Measurements from ENCODE around the gene SPRR5. TPM values are rescaled to one million over a fixed set of nuclear protein-coding genes. Genes with fewer than 3 reads are reported as not detected.

The SPRR5 gene
- polyA plus RNA-seq, 1 of the 3 experiments (the other 2 are of a cell fraction) = not detected

DNA sequence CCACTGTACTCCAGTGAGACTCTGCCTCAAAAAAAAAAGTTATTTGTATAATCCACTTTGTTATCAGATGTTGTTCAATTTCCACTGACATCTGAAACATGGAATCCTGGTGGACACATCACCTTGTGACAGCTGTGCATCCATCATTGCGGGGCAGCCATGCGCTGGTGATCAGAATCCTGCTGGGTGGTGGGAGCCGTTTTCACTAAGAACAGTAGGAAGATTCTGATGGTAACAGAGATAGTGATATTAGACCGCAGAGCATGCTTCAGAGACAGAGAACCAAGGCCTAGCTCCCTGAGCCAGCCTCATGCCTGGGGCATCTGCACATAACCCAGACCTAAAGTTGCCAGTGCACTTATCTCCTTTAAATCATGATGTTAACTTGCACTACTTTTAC lies 51.5 kb downstream of the SPRR5 start:
- Histone ChIP-seq H3F3A (replicated peaks; ENCODE audit: insufficient read depth) (no peaks in the 10 kb centered on the region), H3K9me3 (no peaks in the 10 kb centered on the region), H3K4me2 (no peak overlapping the region), H3K9me2 (no peaks in the 10 kb centered on the region), H3K36me3 (replicated peaks in 1 of 2; ENCODE audit: control insufficient read depth in 1 of 2, insufficient read depth in 2 of 2, low read length in 1 of 2) (no peaks in the 10 kb centered on the region), H3K9ac (no peak overlapping the region), H3K79me2 (ENCODE audit: insufficient read depth) (no peaks in the 10 kb centered on the region), H4K20me1 (ENCODE audit: insufficient read depth) (no peaks in the 10 kb centered on the region), H3K4me3 (ENCODE audit: low read depth in 2 of 2, low read length in 1 of 2) (no peak overlapping the region), H3K27ac (ENCODE audit: low read depth in 2 of 2, low read length in 1 of 2) (no peak overlapping the region), H2AFZ (ENCODE audit: low read depth) (no peak overlapping the region), H3K27me3 (ENCODE audit: insufficient read depth) (no peaks in the 10 kb centered on the region; the same call in 1 of the 2 replicates), H3K4me1 (ENCODE audit: control insufficient read depth in 1 of 2, insufficient read depth in 2 of 2, low read depth in 1 of 2, low read length in 1 of 2) (no peaks in the 10 kb centered on the region)
- WGBS (ENCODE audit: low lambda C conversion rate) = 8% methylated on average over 3 of the region's 4 CpGs
- no peak for DNase-seq
- ChIA-PET POLR2A (no interaction called here), CTCF (no interaction called here)
- TF ChIP-seq, protein P1, sequence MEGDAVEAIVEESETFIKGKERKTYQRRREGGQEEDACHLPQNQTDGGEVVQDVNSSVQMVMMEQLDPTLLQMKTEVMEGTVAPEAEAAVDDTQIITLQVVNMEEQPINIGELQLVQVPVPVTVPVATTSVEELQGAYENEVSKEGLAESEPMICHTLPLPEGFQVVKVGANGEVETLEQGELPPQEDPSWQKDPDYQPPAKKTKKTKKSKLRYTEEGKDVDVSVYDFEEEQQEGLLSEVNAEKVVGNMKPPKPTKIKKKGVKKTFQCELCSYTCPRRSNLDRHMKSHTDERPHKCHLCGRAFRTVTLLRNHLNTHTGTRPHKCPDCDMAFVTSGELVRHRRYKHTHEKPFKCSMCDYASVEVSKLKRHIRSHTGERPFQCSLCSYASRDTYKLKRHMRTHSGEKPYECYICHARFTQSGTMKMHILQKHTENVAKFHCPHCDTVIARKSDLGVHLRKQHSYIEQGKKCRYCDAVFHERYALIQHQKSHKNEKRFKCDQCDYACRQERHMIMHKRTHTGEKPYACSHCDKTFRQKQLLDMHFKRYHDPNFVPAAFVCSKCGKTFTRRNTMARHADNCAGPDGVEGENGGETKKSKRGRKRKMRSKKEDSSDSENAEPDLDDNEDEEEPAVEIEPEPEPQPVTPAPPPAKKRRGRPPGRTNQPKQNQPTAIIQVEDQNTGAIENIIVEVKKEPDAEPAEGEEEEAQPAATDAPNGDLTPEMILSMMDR (IDR thresholded peaks at IDR 0.05) = no peak
- no peak for TF ChIP-seq RAD21 (IDR thresholded peaks at IDR 0.05; ENCODE audit: low read length)
- no peak for TF ChIP-seq FOXJ3 (CRISPR knock-in tag; IDR thresholded peaks at IDR 0.05)
- TF ChIP-seq, protein P2, sequence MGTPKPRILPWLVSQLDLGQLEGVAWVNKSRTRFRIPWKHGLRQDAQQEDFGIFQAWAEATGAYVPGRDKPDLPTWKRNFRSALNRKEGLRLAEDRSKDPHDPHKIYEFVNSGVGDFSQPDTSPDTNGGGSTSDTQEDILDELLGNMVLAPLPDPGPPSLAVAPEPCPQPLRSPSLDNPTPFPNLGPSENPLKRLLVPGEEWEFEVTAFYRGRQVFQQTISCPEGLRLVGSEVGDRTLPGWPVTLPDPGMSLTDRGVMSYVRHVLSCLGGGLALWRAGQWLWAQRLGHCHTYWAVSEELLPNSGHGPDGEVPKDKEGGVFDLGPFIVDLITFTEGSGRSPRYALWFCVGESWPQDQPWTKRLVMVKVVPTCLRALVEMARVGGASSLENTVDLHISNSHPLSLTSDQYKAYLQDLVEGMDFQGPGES (IDR thresholded peaks at IDR 0.05; ENCODE audit: low read depth, low read length) = no peak
- no peak for TF ChIP-seq TCF12 (IDR thresholded peaks at IDR 0.05)
- TF ChIP-seq, protein P3, sequence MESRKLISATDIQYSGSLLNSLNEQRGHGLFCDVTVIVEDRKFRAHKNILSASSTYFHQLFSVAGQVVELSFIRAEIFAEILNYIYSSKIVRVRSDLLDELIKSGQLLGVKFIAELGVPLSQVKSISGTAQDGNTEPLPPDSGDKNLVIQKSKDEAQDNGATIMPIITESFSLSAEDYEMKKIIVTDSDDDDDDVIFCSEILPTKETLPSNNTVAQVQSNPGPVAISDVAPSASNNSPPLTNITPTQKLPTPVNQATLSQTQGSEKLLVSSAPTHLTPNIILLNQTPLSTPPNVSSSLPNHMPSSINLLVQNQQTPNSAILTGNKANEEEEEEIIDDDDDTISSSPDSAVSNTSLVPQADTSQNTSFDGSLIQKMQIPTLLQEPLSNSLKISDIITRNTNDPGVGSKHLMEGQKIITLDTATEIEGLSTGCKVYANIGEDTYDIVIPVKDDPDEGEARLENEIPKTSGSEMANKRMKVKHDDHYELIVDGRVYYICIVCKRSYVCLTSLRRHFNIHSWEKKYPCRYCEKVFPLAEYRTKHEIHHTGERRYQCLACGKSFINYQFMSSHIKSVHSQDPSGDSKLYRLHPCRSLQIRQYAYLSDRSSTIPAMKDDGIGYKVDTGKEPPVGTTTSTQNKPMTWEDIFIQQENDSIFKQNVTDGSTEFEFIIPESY (IDR thresholded peaks at IDR 0.05; ENCODE audit: borderline replicate concordance, low read depth) = no peak
- TF ChIP-seq, protein P4, sequence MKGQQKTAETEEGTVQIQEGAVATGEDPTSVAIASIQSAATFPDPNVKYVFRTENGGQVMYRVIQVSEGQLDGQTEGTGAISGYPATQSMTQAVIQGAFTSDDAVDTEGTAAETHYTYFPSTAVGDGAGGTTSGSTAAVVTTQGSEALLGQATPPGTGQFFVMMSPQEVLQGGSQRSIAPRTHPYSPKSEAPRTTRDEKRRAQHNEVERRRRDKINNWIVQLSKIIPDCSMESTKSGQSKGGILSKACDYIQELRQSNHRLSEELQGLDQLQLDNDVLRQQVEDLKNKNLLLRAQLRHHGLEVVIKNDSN (IDR thresholded peaks at IDR 0.05; ENCODE audit: borderline replicate concordance, low read depth) = no peak
- TF ChIP-seq, protein P5, sequence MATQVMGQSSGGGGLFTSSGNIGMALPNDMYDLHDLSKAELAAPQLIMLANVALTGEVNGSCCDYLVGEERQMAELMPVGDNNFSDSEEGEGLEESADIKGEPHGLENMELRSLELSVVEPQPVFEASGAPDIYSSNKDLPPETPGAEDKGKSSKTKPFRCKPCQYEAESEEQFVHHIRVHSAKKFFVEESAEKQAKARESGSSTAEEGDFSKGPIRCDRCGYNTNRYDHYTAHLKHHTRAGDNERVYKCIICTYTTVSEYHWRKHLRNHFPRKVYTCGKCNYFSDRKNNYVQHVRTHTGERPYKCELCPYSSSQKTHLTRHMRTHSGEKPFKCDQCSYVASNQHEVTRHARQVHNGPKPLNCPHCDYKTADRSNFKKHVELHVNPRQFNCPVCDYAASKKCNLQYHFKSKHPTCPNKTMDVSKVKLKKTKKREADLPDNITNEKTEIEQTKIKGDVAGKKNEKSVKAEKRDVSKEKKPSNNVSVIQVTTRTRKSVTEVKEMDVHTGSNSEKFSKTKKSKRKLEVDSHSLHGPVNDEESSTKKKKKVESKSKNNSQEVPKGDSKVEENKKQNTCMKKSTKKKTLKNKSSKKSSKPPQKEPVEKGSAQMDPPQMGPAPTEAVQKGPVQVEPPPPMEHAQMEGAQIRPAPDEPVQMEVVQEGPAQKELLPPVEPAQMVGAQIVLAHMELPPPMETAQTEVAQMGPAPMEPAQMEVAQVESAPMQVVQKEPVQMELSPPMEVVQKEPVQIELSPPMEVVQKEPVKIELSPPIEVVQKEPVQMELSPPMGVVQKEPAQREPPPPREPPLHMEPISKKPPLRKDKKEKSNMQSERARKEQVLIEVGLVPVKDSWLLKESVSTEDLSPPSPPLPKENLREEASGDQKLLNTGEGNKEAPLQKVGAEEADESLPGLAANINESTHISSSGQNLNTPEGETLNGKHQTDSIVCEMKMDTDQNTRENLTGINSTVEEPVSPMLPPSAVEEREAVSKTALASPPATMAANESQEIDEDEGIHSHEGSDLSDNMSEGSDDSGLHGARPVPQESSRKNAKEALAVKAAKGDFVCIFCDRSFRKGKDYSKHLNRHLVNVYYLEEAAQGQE (IDR thresholded peaks at IDR 0.05; ENCODE audit: low read depth, low read length) = no peak
- no peak for TF ChIP-seq MEF2A (IDR thresholded peaks at IDR 0.05; ENCODE audit: borderline replicate concordance, low read depth)
- TF ChIP-seq ELF1 (IDR thresholded peaks at IDR 0.05) = no peak

Small RNA genes lying within 50 kb of the gene (small RNA-seq; reads per million reads assigned to genes)
- gene SPRR1A = 0 reads per million in 7 experiments

Other genes starting within 250 kb of the SPRR5 start
- gene LCE2A, start 248.9 kb upstream of the SPRR5 start, polyA plus RNA-seq (2012; rRNA removed) = not detected in 2 replicates
- not detected in 2 replicates for gene LCE4A, start 239.0 kb upstream of the SPRR5 start, polyA plus RNA-seq (2012; rRNA removed)
- gene KPRP, start 189.2 kb upstream of the SPRR5 start, polyA plus RNA-seq (2012; rRNA removed) = not detected in 2 replicates
- not detected in 2 replicates for gene LCE1F, start 172.1 kb upstream of the SPRR5 start, polyA plus RNA-seq (2012; rRNA removed)
- gene LCE1E, start 160.9 kb upstream of the SPRR5 start, polyA plus RNA-seq (2012; rRNA removed) = not detected in 2 replicates
- not detected in 2 replicates for gene LCE1D, start 150.5 kb upstream of the SPRR5 start, polyA plus RNA-seq (2012; rRNA removed)
- not detected in 2 replicates for gene LCE1C, start 140.6 kb upstream of the SPRR5 start, polyA plus RNA-seq (2012; rRNA removed)
- not detected in 2 replicates for gene LCE1B, start 135.2 kb upstream of the SPRR5 start, polyA plus RNA-seq (2012; rRNA removed)
- not detected in 2 replicates for gene LCE1A, start 119.7 kb upstream of the SPRR5 start, polyA plus RNA-seq (2012; rRNA removed)
- gene LCE6A, start 104.3 kb upstream of the SPRR5 start, polyA plus RNA-seq (2012; rRNA removed) = not detected in 2 replicates
- gene LCE7A, start 87.2 kb upstream of the SPRR5 start, polyA plus RNA-seq (2012; rRNA removed) = not detected in 2 replicates
- not detected in 2 replicates for gene SMCP, start 68.9 kb upstream of the SPRR5 start, polyA plus RNA-seq (2012; rRNA removed)
- 0.64 and 0.86 TPM in 2 replicates for gene IVL, start 38.7 kb upstream of the SPRR5 start, polyA plus RNA-seq (2012; rRNA removed)
- gene SPRR4, start 23.4 kb downstream of the SPRR5 start, polyA plus RNA-seq (2012; rRNA removed) = not detected in 2 replicates
- gene SPRR1A, start 36.9 kb downstream of the SPRR5 start, polyA plus RNA-seq (2012; rRNA removed) = not detected in 2 replicates
- gene SPRR3, start 54.5 kb downstream of the SPRR5 start, polyA plus RNA-seq (2012; rRNA removed) = not detected in 2 replicates
- not detected in 2 replicates for gene SPRR1B, start 84.0 kb downstream of the SPRR5 start, polyA plus RNA-seq (2012; rRNA removed)
- gene SPRR2D, start 93.9 kb downstream of the SPRR5 start, polyA plus RNA-seq (2012; rRNA removed) = not detected in 2 replicates
- gene SPRR2A, start 110.3 kb downstream of the SPRR5 start, polyA plus RNA-seq (2012; rRNA removed) = not detected in 2 replicates
- not detected in 2 replicates for gene SPRR2B, start 124.4 kb downstream of the SPRR5 start, polyA plus RNA-seq (2012; rRNA removed)
- gene SPRR2E, start 147.3 kb downstream of the SPRR5 start, polyA plus RNA-seq (2012; rRNA removed) = not detected in 2 replicates
- gene SPRR2F, start 166.3 kb downstream of the SPRR5 start, polyA plus RNA-seq (2012; rRNA removed) = not detected in 2 replicates
- gene SPRR2G, start 203.7 kb downstream of the SPRR5 start, polyA plus RNA-seq (2012; rRNA removed) = not detected in 2 replicates